Vagina (tissue), 2 donors: ENCODE data around the gene PCDHA9. TPM values are rescaled to one million over a fixed set of nuclear protein-coding genes. Genes with fewer than 3 reads are reported as not detected.
"Not testable (repeated sequence)": the region's sequence is repeated elsewhere in the genome, so short reads cannot be mapped to it uniquely, and the experiment has no call there.

Source experiments
- DNase-seq, 2 donors: peaks; one replicate each; pipeline ENCODE4 v3.0.0-alpha.2; 2017; ENCODE audit errors: extremely low spot score in 2 of 2
- H3K27ac ChIP-seq: fragments of 200-600 bp; sonication (generic); one replicate; pipeline ENCODE4 v1.5.1; 2019
- H3K27me3 ChIP-seq: fragments of 200-600 bp; sonication (generic); one replicate; pipeline ENCODE4 v1.5.1; 2019
- H3K36me3 ChIP-seq, 2 donors: fragments of 200-600 bp; sonication (generic); one replicate each; pipeline ENCODE4 v1.5.1; 2017 to 2019
- H3K4me1 ChIP-seq: fragments of 200-600 bp; sonication (generic); one replicate; pipeline ENCODE4 v1.5.1; 2019
- H3K4me3 ChIP-seq, 2 donors: fragments of 200-600 bp; sonication (generic); 1 replicate in 1 of 2; 2 replicates in 1 of 2; pipeline ENCODE4 v1.5.1; 2016 to 2019
- H3K9me3 ChIP-seq: fragments of 200-600 bp; sonication (generic); one replicate; pipeline ENCODE4 v1.5.1; 2019
- POLR2A ChIP-seq, 2 donors: fragments of 450-650 bp; IDR thresholded peaks; one replicate each; pipeline ENCODE4 v1.6.1; 2017; ENCODE audit warnings: antibody characterized with exemption in 2 of 2, mild to moderate bottlenecking in 2 of 2, moderate library complexity in 2 of 2
- POLR2AphosphoS5 ChIP-seq, 2 donors: sonication (generic); formaldehyde crosslinking; IDR thresholded peaks; one replicate each; pipeline ENCODE4 v1.9.0; 2017; ENCODE audit warnings: antibody characterized with exemption in 2 of 2, mild to moderate bottlenecking in 2 of 2, low read depth in 1 of 2; ENCODE audit not compliant: insufficient read depth in 1 of 2
- intact Hi-C: fragments of 100-400 bp; cut with DNase I; formaldehyde crosslinking; loops from one replicate; pipeline ENCODE4 v1.15.1; 2023
- total RNA-seq: library from RNA; depleted of rRNA; stranded (reverse); fragments of >200 nt; gene quantifications from one replicate; pipeline ENCODE4 v1.2.3, GENCODE V29; 2016
- TF ChIP-seq, protein P1 (sequence below), 3 experiments: fragments of 450-650 bp in 2 of 3; fragments of 200-600 bp in 1 of 3; sonication (generic) in 1 of 3; IDR thresholded peaks; one replicate each; pipeline ENCODE4 v1.5.1; 2017 to 2019; ENCODE audit warnings: antibody characterized with exemption in 3 of 3, mild to moderate bottlenecking in 2 of 3, moderate library complexity in 2 of 3

The PCDHA9 gene, protein sequence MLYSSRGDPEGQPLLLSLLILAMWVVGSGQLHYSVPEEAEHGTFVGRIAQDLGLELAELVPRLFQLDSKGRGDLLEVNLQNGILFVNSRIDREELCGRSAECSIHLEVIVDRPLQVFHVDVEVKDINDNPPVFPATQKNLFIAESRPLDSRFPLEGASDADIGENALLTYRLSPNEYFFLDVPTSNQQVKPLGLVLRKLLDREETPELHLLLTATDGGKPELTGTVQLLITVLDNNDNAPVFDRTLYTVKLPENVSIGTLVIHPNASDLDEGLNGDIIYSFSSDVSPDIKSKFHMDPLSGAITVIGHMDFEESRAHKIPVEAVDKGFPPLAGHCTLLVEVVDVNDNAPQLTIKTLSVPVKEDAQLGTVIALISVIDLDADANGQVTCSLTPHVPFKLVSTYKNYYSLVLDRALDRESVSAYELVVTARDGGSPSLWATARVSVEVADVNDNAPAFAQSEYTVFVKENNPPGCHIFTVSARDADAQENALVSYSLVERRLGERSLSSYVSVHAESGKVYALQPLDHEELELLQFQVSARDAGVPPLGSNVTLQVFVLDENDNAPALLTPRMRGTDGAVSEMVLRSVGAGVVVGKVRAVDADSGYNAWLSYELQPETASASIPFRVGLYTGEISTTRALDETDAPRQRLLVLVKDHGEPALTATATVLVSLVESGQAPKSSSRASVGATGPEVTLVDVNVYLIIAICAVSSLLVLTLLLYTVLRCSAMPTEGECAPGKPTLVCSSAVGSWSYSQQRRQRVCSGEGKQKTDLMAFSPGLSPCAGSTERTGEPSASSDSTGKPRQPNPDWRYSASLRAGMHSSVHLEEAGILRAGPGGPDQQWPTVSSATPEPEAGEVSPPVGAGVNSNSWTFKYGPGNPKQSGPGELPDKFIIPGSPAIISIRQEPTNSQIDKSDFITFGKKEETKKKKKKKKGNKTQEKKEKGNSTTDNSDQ
- 0.25 TPM for total RNA-seq

DNA sequence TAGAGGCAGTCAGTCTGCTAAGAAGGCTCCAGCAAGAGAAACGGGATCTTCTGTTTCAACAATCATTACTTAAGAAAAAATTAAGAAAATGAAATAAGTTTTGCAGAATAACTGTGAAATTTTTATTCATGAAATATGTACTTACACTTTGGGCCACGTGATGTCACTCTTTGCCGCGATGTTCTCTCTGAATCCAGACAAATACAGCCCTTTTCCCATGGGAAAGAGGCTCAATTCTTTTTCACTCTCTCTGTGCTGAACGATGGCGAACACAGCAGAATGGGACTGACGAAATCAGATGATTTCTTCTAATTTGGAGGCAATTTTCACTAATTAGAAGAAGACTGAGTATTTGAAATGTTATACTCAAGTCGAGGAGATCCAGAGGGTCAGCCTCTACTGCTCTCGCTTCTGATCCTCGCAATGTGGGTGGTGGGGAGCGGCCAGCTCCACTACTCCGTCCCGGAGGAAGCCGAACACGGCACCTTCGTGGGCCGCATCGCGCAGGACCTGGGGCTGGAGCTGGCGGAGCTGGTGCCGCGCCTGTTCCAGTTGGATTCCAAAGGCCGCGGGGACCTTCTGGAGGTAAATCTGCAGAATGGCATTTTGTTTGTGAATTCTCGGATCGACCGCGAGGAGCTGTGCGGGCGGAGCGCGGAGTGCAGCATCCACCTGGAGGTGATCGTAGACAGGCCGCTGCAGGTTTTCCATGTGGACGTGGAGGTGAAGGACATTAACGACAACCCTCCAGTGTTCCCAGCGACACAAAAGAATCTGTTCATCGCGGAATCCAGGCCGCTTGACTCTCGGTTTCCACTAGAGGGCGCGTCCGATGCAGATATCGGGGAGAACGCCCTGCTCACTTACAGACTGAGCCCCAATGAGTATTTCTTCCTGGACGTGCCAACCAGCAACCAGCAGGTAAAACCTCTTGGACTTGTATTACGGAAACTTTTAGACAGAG lies at the start of gene PCDHA9:
PCDHA9 (plus strand) TSS at position 244 of the 964 bp plus-strand sequence; CDS start at position 358, 114 bp downstream.
- H3K4me3 ChIP-seq, H3K36me3 ChIP-seq, DNase-seq, H3K27me3 ChIP-seq, H3K4me1 ChIP-seq, H3K9me3 ChIP-seq, H3K27ac ChIP-seq, intact Hi-C loops: not testable (repeated sequence)

DNA sequence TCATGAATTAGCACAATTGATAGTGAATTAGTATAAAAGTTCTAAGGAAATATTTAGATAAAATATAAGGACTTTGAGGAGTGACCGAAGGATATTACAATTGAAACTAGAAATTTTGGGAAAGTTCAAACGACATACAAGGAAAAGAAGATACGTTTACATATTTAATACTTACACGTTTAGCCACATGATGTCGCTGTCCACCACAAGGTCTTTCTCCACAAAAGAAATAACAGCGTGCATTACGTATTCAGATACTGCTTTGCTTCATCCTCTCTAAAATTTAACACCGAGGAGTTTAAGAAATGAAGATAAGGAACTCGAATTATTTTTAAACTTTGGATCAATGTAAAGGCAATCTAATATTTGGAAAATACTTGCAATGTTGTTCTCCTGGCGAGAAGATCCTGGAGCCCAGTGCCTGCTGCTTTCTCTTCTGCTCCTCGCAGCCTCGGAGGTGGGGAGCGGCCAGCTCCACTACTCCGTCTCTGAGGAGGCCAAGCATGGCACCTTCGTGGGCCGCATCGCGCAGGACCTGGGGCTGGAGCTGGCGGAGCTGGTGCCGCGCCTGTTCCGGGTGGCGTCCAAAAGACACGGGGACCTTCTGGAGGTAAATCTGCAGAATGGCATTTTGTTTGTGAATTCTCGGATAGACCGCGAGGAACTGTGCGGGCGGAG lies 47.2 kb upstream of the PCDHA9 start, which contains the start of gene PCDHA3:
PCDHA3 (plus strand) TSS at position 242 of the 678 bp plus-strand sequence.
- H3K27me3 ChIP-seq: no peaks in the 10 kb centered on the region
- intact Hi-C loops: no loop called here
- H3K9me3 ChIP-seq: peaks cover 13% of the 10 kb centered on the region

DNA sequence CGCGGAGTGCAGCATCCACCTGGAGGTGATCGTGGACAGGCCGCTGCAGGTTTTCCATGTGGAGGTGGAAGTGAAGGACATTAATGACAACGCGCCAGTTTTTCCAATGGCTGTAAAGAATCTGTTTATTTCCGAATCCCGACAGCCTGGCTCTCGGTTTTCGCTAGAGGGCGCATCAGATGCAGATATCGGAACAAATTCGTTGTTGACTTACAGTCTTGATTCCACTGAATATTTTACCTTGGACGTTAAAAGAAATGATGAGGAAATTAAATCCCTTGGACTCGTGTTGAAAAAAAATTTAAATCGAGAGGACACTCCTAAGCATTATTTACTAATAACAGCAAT lies 46.7 kb upstream of the PCDHA9 start:
- Histone ChIP-seq H3K9me3 (peaks cover 13% of the 10 kb centered on the region), H3K36me3 (no peaks in the 10 kb centered on the region), H3K27ac (no peak overlapping the region), H3K27me3 (no peaks in the 10 kb centered on the region), H3K4me1 (no peaks in the 10 kb centered on the region), H3K4me3 (peak overlapping the region; percentile 21 to 34)
- no peak for TF ChIP-seq POLR2A (IDR thresholded peaks at IDR 0.05)
- TF ChIP-seq, protein P1, sequence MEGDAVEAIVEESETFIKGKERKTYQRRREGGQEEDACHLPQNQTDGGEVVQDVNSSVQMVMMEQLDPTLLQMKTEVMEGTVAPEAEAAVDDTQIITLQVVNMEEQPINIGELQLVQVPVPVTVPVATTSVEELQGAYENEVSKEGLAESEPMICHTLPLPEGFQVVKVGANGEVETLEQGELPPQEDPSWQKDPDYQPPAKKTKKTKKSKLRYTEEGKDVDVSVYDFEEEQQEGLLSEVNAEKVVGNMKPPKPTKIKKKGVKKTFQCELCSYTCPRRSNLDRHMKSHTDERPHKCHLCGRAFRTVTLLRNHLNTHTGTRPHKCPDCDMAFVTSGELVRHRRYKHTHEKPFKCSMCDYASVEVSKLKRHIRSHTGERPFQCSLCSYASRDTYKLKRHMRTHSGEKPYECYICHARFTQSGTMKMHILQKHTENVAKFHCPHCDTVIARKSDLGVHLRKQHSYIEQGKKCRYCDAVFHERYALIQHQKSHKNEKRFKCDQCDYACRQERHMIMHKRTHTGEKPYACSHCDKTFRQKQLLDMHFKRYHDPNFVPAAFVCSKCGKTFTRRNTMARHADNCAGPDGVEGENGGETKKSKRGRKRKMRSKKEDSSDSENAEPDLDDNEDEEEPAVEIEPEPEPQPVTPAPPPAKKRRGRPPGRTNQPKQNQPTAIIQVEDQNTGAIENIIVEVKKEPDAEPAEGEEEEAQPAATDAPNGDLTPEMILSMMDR (IDR thresholded peaks at IDR 0.05): no peak
- TF ChIP-seq POLR2AphosphoS5 (IDR thresholded peaks at IDR 0.05; ENCODE audit: insufficient read depth in 1 of 2, low read depth in 1 of 2): no peak
- no peak for DNase-seq
- intact Hi-C loops: no loop called here

More for the DNA sequence above, 47.2 kb upstream of the PCDHA9 start, which contains the start of gene PCDHA3:
- Histone ChIP-seq H3K27ac (no peak within 1 kb of the TSS), H3K4me3 (peak within 1 kb of the TSS; percentile 21 to 34), H3K4me1 (no peaks in the 10 kb centered on the region), H3K36me3 (no peaks in the 10 kb centered on the region)
- TF ChIP-seq POLR2AphosphoS5 (IDR thresholded peaks at IDR 0.05; ENCODE audit: insufficient read depth in 1 of 2, low read depth in 1 of 2): no peak
- no peak for TF ChIP-seq POLR2A (IDR thresholded peaks at IDR 0.05)
- TF ChIP-seq, protein P1 (IDR thresholded peaks at IDR 0.05): no peak
- DNase-seq: no peak

DNA sequence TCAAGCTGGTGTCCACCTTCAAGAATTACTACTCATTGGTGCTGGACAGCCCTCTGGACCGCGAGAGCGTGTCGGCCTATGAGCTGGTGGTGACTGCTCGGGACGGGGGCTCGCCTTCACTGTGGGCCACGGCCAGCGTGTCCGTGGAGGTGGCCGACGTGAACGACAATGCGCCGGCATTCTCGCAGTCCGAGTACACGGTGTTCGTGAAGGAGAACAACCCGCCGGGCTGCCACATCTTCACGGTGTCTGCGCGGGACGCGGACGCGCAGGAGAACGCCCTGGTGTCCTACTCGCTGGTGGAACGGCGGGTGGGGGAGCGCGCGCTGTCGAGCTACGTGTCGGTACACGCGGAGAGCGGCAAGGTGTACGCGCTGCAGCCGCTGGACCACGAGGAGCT lies 45.8 kb upstream of the PCDHA9 start:
- H3K4me1 ChIP-seq, DNase-seq, intact Hi-C loops, H3K9me3 ChIP-seq, H3K4me3 ChIP-seq, H3K36me3 ChIP-seq, H3K27ac ChIP-seq, H3K27me3 ChIP-seq: not testable (repeated sequence)

DNA sequence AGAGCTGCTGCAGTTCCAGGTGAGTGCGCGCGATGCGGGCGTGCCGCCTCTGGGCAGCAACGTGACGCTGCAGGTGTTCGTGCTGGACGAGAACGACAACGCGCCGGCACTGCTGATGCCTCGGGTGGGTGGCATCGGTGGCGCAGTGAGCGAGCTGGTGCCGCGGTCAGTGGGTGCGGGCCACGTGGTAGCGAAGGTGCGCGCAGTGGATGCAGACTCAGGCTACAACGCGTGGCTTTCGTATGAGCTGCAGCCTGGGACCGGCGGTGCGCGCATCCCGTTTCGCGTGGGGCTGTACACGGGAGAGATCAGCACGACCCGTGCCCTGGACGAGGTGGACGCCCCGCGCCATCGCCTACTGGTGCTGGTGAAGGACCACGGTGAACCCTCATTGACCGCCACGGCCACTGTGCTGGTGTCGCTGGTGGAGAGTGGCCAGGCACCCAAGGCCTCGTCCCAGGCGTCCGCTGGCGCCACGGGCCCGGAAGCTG lies 45.4 kb upstream of the PCDHA9 start:
- TF ChIP-seq POLR2AphosphoS5 (IDR thresholded peaks at IDR 0.05; ENCODE audit: insufficient read depth in 1 of 2, low read depth in 1 of 2) (no peak), POLR2A (IDR thresholded peaks at IDR 0.05) (no peak)
- TF ChIP-seq, protein P1 (IDR thresholded peaks at IDR 0.05): no peak
- no peak for DNase-seq
- Histone ChIP-seq H3K4me3 (peak overlapping the region in 1 of 2 donors; percentile 3), H3K36me3 (no peaks in the 10 kb centered on the region), H3K27ac (no peak overlapping the region), H3K4me1 (no peaks in the 10 kb centered on the region), H3K27me3 (no peaks in the 10 kb centered on the region), H3K9me3 (peaks cover 7% of the 10 kb centered on the region)
- intact Hi-C loops: no loop called here
